Measurements from ENCODE around the gene VAV1.

GRCh38 chr19:6774821-6775707, 2.6 kb downstream of the VAV1 start:
- no peak for TF ChIP-seq CTCF (IDR thresholded peaks at IDR 0.05)
- TF ChIP-seq EZH2 (IDR thresholded peaks at IDR 0.05; ENCODE audit: borderline replicate concordance, insufficient read depth, low read depth, low read length, poor library complexity, severe bottlenecking): no peak
